ENCODE data around the gene HECW1.

Gene HECW1

DNA sequence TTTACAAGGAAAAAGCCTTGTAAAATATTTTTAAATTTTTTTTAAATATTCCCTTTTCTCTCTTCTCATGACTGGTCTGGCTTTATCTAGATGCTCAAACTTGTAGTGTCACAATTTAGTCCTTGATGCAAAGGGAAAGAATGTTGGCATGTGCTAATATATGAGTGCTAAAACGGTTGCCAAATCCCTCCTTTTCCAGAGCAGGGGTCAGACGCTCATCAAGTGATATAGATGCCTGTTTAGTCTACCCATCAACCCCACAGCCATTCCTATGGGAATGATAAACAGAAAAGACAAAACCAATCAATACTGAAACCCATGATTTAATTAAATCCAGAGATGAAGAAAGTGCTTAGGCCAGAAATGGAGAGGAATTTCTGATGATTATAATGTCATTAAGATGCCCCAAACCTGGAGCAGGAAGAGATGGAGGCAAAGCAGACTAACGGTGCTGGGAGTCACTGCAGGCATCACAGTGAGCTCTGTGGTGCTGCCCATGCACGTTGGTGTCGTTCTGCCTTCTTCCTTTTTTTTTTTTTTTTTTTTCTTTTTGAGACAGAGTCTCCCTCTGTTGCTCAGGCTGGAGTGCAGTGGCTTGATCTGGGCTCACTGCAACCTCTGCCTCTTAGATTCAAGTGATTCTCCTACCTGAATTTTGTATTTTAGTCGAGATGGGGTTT, 260.4 kb downstream of the HECW1 start:
- no peak for DNase-seq (ENCODE audit: low read depth)

DNA sequence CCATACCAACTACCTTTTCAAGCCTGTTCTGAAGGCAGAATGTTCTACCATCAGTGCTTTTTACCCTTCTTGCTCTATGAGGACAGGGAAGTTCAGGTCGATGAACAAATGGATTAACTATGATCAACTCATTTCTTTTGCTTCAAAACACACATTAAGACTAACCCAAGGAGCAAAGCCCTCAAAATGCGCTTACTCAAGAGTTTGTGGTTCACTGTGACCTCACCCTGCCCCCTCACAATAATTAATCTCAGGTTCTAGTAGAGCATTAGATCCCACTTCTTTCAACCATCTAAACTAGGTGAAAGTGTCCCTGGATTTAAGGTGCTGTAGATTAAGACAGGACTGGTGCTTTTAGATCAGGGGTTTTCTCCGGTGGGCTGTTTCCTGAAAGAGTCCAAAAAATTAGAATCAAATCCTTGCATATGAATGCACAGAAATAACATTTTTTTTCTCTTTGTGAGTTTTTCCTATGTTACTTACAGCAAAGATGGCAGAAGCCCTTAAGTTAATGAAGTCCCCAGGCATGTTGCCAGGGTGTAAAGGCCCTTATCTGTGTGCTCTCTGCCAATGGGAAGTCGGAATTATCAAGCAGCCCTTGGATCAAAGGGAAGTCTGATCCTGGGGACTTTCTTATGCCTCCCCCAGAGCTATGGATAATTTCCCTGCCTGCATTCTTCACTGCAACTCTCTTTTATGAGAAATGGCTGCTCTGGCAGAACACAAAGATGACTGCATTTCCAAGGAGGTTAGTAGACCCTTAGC, 264.9 kb downstream of the HECW1 start:
- DNase-seq (ENCODE audit: low read depth), result peak; percentile 28

GRCh38 chr7:43379210-43379609, 266.8 kb downstream of the HECW1 start:
- no peak for DNase-seq (ENCODE audit: low read depth)

DNA sequence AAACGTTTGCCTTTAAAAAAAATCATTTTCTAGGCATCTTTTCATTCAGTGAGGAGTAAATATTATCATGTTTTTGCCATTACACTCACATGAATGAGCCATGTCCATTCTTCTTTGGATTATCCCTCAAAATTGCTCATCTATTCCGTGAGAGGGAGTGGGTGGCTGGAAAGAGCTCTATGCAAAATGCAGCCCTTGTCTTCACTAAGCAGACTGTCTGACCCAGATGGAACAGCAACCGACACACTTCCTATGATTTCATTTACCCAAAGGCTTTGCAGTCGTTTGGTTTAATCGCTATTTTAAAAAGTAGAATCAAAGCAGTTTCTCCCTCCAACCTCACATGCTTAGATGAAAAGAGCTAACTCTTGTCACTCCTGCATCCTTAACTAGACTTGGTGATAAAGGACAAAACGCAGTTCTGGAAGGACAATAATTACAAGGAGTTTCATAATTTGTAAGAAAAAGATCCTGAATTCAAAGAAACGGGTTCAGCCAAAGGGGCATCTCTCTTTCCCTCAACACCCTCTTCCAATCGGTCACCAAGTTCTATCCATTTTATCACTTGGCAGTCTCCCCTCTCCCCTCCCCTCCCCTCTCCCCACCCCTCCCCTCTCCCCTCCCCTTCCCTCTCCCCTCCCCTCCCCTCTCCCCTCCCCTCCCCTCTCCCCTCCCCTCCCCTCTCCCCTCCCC, 272.3 kb downstream of the HECW1 start:
- no peak for DNase-seq (ENCODE audit: low read depth)

- no peak for DNase-seq (ENCODE audit: low read depth)
Observed at GRCh38 chr7:43385309-43385680, 272.8 kb downstream of the HECW1 start.

GRCh38 chr7:43385856-43386255, 273.4 kb downstream of the HECW1 start:
- DNase-seq (ENCODE audit: low read depth), result peak; percentile 36

GRCh38 chr7:43387932-43388331, 275.5 kb downstream of the HECW1 start:
- no peak for DNase-seq (ENCODE audit: low read depth)

- DNase-seq (ENCODE audit: low read depth), result no peak
Observed at GRCh38 chr7:43390576-43390975, 278.1 kb downstream of the HECW1 start.

DNA sequence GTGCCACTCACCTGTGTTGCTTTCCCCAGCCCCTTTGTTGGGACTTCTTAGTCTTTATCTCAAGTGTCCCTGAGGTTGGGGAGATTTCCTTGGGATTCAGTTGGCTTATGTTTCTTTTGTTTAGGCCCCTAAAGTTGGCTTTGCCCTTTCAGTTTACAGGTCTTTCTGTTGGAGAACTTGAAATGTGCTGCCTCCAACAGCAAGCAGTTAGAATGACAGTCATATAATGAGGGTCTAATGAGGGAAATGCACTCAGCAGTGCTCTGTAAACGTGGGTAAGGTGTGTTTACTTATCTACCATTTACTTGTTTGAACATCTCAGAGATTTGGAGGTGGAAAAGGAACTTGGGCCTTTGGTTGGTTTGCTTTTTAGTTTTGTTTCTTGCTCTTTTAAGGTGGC, 279.1 kb downstream of the HECW1 start:
- DNase-seq (ENCODE audit: low read depth), result no peak

GRCh38 chr7:43392638-43393330, 280.3 kb downstream of the HECW1 start:
- DNase-seq (ENCODE audit: low read depth), result no peak

GRCh38 chr7:43394441-43395130, 282.1 kb downstream of the HECW1 start:
- no peak for DNase-seq (ENCODE audit: low read depth)

DNA sequence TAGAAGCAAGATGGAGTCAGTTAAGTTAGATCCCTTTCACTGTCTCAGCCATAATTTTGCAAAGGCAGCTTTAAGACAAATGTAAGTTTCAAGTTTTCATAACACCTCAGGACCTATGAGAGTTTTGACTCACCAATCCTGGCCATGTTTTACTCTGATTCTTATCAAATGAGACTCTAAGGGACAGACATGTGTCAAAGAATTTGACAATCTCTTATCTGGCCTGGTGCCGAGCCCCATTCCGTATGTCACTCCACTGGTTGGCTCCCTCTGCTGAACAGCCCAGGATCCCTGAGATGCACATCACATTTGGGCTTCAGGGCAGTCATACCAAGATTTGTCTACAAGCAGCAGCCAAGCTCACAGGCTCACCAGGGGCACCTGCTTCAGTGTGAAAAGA, 282.9 kb downstream of the HECW1 start:
- DNase-seq (ENCODE audit: low read depth), result no peak

GRCh38 chr7:43396187-43396740, 283.8 kb downstream of the HECW1 start:
- DNase-seq (ENCODE audit: low read depth), result no peak

- DNase-seq (ENCODE audit: low read depth), result no peak
Observed at GRCh38 chr7:43398831-43399230, 286.4 kb downstream of the HECW1 start.

- no peak for DNase-seq (ENCODE audit: low read depth)
Observed at GRCh38 chr7:43405948-43406347, 293.5 kb downstream of the HECW1 start.

DNA sequence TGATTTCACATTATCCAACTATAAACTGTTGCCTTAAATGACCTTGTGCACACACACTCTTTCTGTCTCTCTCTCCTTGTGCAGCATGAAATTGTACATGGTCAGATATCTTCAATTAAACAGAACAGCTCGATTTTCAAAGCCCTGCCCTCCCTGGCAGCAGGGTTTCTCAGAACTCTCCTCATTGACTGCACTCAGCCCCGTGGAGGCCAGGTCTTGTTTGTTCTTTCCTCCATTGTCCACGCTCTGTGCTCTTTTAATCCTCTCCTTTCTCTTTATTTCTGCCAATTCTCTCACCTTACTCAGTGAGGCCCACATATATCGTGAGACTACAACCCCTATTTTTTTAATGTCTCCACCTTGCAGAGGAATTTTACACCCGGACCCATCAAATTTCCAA, 294.5 kb downstream of the HECW1 start:
- DNase-seq (ENCODE audit: low read depth), result no peak

GRCh38 chr7:43408981-43409380, 296.5 kb downstream of the HECW1 start:
- DNase-seq (ENCODE audit: low read depth), result no peak

- no peak for DNase-seq (ENCODE audit: low read depth)
Observed at GRCh38 chr7:43417455-43417854, 305.0 kb downstream of the HECW1 start.

DNA sequence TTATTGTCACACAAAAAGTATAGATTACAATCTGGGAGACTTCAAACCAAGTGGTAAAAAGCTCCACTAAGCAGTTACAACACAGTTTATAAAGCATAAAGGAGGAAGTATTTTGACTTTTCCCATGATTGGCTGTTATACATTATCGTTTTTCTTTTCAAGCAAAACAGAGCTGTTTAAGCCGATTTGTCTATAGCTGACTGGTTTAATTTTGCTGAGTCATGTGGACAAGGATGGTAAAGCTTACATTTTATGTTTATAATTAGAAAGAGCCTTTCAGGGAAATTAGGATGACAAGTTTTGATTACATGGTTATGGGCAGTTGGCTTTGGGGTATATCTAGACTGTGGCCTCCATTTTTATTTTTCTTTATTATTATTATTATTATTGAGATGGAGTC, 318.0 kb downstream of the HECW1 start:
- peak; percentile 14 for DNase-seq (ENCODE audit: low read depth)

DNA sequence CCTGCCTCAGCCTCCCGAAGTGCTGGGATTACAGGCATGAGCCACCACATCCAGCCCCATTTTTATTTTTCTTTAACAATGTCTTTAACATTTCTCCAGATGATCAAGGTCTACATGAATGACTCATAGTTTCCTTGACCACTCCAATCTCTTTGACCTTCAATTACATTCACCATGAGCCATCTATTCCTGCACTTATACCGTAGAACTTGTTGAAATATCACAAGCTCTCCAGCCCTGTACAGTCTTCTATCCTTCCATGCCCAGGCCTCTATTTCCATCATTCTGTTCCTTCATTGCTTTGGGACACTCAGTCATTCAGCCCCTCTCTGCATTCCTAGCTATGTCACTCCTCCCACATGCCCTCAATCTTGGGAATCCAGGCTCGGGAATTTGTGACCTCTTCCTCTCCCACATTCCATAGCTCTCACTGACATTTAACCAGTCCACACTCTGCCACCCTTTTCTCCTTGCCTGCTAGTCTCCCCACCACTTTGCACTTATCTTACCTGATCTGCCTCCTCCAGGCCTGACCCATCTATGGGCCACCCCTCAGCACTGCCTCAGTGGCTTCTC, 318.7 kb downstream of the HECW1 start:
- peak; percentile 68 for DNase-seq (ENCODE audit: low read depth)

DNA sequence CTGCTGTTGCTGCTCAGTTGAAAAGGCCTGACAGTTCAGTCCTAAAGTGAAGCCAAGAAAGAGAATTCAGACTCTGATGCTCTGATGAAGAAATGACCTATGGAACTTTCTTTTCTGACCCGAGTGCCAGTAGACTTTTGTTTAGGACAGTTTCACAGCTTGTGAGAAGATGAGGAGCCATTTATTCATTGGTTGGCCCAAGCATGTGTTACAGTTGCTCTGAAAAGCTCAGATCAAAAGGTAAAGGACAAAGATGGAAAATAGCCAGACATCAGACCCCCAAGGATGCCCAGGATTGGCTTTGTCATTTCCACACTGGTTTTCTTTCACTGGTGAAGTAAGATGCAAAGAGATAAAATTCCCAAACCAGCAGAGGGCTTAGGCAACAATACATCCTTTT, 321.2 kb downstream of the HECW1 start:
- no peak for DNase-seq (ENCODE audit: low read depth)
